HL-60 (cell line): ENCODE data around the gene ZFR2.

Source experiments
- DNase-seq, 2 experiments: peaks; one replicate each; pipeline ENCODE4 v3.0.0-alpha.2; 2010 to 2020; ENCODE audit warnings: low read depth in 1 of 2, low spot score in 1 of 2
- H3K27ac ChIP-seq: fragments of 250-450 bp; sonication (Bioruptor Pico); replicated peaks from 2 replicates; pipeline ENCODE4 v1.5.1; 2020; ENCODE audit warnings: mild to moderate bottlenecking, moderate library complexity
- H3K27me3 ChIP-seq: fragments of 250-450 bp; sonication (Bioruptor Pico); 2 replicates; pipeline ENCODE4 v1.5.1; 2021; ENCODE audit warnings: mild to moderate bottlenecking, moderate library complexity; ENCODE audit not compliant: insufficient read depth, poor library complexity, severe bottlenecking
- H3K4me3 ChIP-seq: replicated peaks from 2 replicates; pipeline ENCODE4 v1.5.1; 2011; ENCODE audit warnings: mild to moderate bottlenecking, control low read depth, low read length; ENCODE audit not compliant: insufficient read depth
- CTCF ChIP-seq: IDR thresholded peaks from one replicate; pipeline ENCODE4 v1.5.1; 2011; ENCODE audit warnings: low read length, control low read depth, inconsistent platforms; ENCODE audit not compliant: insufficient read depth
- GABPA ChIP-seq: IDR thresholded peaks from 2 replicates; pipeline ENCODE4 v1.6.1; 2012; ENCODE audit warnings: low read depth
- POLR2AphosphoS5 ChIP-seq: IDR thresholded peaks from 2 replicates; pipeline ENCODE4 v1.6.1; 2012; ENCODE audit warnings: low read depth
- REST ChIP-seq: IDR thresholded peaks from 2 replicates; pipeline ENCODE4 v1.6.1; 2012; ENCODE audit warnings: low read depth; ENCODE audit not compliant: insufficient replicate concordance
- SPI1 ChIP-seq: IDR thresholded peaks from 2 replicates; pipeline ENCODE4 v1.6.1; 2012; ENCODE audit warnings: low read depth, mild to moderate bottlenecking, borderline replicate concordance

ZFR2 gene

GRCh38 chr19:3785451-3785937 lies 83.3 kb downstream of the ZFR2 start:
- peak overlapping the region; percentile 49 for H3K4me3 ChIP-seq
- TF ChIP-seq SPI1 (no peak), POLR2AphosphoS5 (peak; percentile 44; the same call in 1 of the 2 replicates)
- peak overlapping the region; percentile 73 for H3K27ac ChIP-seq
- peak; percentile 44 to 78 for DNase-seq
- peaks cover under 1% of the 10 kb centered on the region for H3K27me3 ChIP-seq

- peak overlapping the region; percentile 49 for H3K4me3 ChIP-seq
- no peaks in the 10 kb centered on the region for H3K27me3 ChIP-seq
- TF ChIP-seq POLR2AphosphoS5 = no peak
- TF ChIP-seq GABPA = no peak
- peak; percentile 52; the same call in 1 of the 2 replicates for TF ChIP-seq SPI1
- TF ChIP-seq REST = no peak
- no peak for TF ChIP-seq CTCF
- peak overlapping the region; percentile 73 for H3K27ac ChIP-seq
- DNase-seq = no peak
Measured at GRCh38 chr19:3784607-3785450, 84.0 kb downstream of the ZFR2 start.

GRCh38 chr19:3783660-3784584 lies 84.9 kb downstream of the ZFR2 start:
- no peak overlapping the region for H3K27ac ChIP-seq
- H3K27me3 ChIP-seq = no peaks in the 10 kb centered on the region
- no peak overlapping the region for H3K4me3 ChIP-seq
- no peak for DNase-seq
- TF ChIP-seq CTCF (no peak), POLR2AphosphoS5 (no peak), SPI1 (no peak), GABPA (no peak), REST (no peak)

GRCh38 chr19:3782903-3783302 lies 85.9 kb downstream of the ZFR2 start:
- Histone ChIP-seq H3K27ac (no peak overlapping the region), H3K27me3 (no peaks in the 10 kb centered on the region), H3K4me3 (no peak overlapping the region)
- TF ChIP-seq REST (no peak), SPI1 (no peak), CTCF (no peak), POLR2AphosphoS5 (no peak), GABPA (no peak)
- no peak for DNase-seq
